GM12878 (cell line): ENCODE measurements around the gene MIAT. TPM values are rescaled to one million over a fixed set of nuclear protein-coding genes. Genes with fewer than 3 reads are reported as not detected.
A peak's percentile ranks its signal among the peaks of the same experiment; 100 is the strongest.

Experiments used
- ATF7 ChIP-seq: fragments of 450-650 bp; IDR thresholded peaks from 2 replicates; pipeline ENCODE4 v1.6.1; 2016; ENCODE audit warnings: low read depth, mild to moderate bottlenecking
- BCL3 ChIP-seq: IDR thresholded peaks from 2 replicates; pipeline ENCODE4 v1.6.1; 2011; ENCODE audit warnings: borderline replicate concordance, low read depth, mild to moderate bottlenecking, moderate library complexity, low read length; ENCODE audit not compliant: insufficient read depth, poor library complexity, severe bottlenecking
- ELK1 ChIP-seq: IDR thresholded peaks from 2 replicates; pipeline ENCODE4 v1.6.1; 2012; ENCODE audit warnings: low read depth, low read length, improper control_type of control experiment
- ETV6 ChIP-seq, 2 experiments: fragments of 450-650 bp in 1 of 2; IDR thresholded peaks in 1 of 2; conservative IDR thresholded peaks in 1 of 2; 2 replicates each; pipeline ENCODE4 v1.6.1; 2014; ENCODE audit warnings: antibody characterized with exemption in 1 of 2, borderline replicate concordance in 1 of 2, low read depth in 1 of 2, mild to moderate bottlenecking in 1 of 2, moderate library complexity in 1 of 2
- NR2C2 ChIP-seq: IDR thresholded peaks from 2 replicates; pipeline ENCODE4 v1.6.1; 2011; ENCODE audit warnings: borderline replicate concordance, low read depth; ENCODE audit not compliant: control insufficient read depth, insufficient read length
- PBX3 ChIP-seq: IDR thresholded peaks from 2 replicates; pipeline ENCODE4 v1.6.1; 2011; ENCODE audit warnings: mild to moderate bottlenecking, low read depth, low read length, moderate library complexity; ENCODE audit not compliant: insufficient replicate concordance
- RCOR1 ChIP-seq: conservative IDR thresholded peaks from 2 replicates; pipeline ENCODE4 v1.6.1; 2012; ENCODE audit warnings: low read depth, low read length, improper control_type of control experiment
- SMAD1 ChIP-seq: fragments of 450-650 bp; IDR thresholded peaks from 2 replicates; pipeline ENCODE4 v1.6.1; 2018; ENCODE audit warnings: mild to moderate bottlenecking, low read depth; ENCODE audit not compliant: partially characterized antibody
- SMAD5 ChIP-seq: IDR thresholded peaks from 2 replicates; pipeline ENCODE4 v1.6.1; 2016; ENCODE audit warnings: antibody characterized with exemption, low read depth
- USF1 ChIP-seq: IDR thresholded peaks from 2 replicates; pipeline ENCODE4 v1.6.1; 2011; ENCODE audit warnings: borderline replicate concordance, low read depth, mild to moderate bottlenecking, moderate library complexity, mixed read lengths, low read length; ENCODE audit not compliant: insufficient read depth; ENCODE audit errors: extremely low read length
- USF2 ChIP-seq: IDR thresholded peaks from 2 replicates; pipeline ENCODE4 v1.6.1; 2011; ENCODE audit warnings: low read depth, low read length, improper control_type of control experiment, borderline replicate concordance
- ZBED1 ChIP-seq: IDR thresholded peaks from 2 replicates; pipeline ENCODE4 v1.6.1; 2016; ENCODE audit warnings: borderline replicate concordance
- ZNF207 ChIP-seq: fragments of 450-650 bp; IDR thresholded peaks from 2 replicates; pipeline ENCODE4 v1.6.1; 2014; ENCODE audit warnings: antibody characterized with exemption, mild to moderate bottlenecking, borderline replicate concordance
- ZNF274 ChIP-seq: IDR thresholded peaks from one replicate; pipeline ENCODE4 v1.8.0; 2011; ENCODE audit not compliant: insufficient read length, insufficient read depth
- ZNF592 ChIP-seq: fragments of 450-650 bp; IDR thresholded peaks from 2 replicates; pipeline ENCODE4 v1.6.1; 2017; ENCODE audit warnings: mild to moderate bottlenecking, moderate library complexity
- polyA plus RNA-seq, 11 experiments: library from polyadenylated mRNA; depleted of rRNA in 4 of 11; unstranded in 6 of 11; stranded (reverse) in 5 of 11; fragments of >200 nt; fragmentation: Nextera tagmentation in 4 of 11; fragmentation: Illumina TruSeq in 1 of 11; extraction: Ambion mirVana in 4 of 11; extraction: Trizol in 1 of 11; gene quantifications; 1 replicate in 1 of 11; 2 replicates in 10 of 11; pipeline versions ENCODE4 v1.2.1 to v1.2.3, GENCODE V29; 2011 to 2016; ENCODE audit warnings: inconsistent platforms in 2 of 11, missing spikeins in 2 of 11, low read depth in 1 of 11
- total RNA-seq, 4 experiments: library from RNA; depleted of rRNA in 3 of 4; stranded (reverse); fragments of >200 nt in 3 of 4; fragmentation: Illumina TruSeq in 1 of 4; extraction: Trizol in 1 of 4; gene quantifications; 2 replicates each; pipeline versions ENCODE4 v1.2.1 to v1.2.3, GENCODE V29; 2013 to 2021

The MIAT gene
- total and polyA plus RNA-seq, 10 of the 15 experiments (the other 5 are each of a cell fraction or from before 2014, with no cell fraction given), result 0.39 to 13.7 (median 4.6) TPM

GRCh38 chr22:26658671-26659478 is 1.5 kb downstream of the MIAT start (continued):
- TF ChIP-seq ZNF592 (no peak), ELK1 (no peak), RCOR1 (no peak), ETV6 (conservative IDR thresholded peaks at IDR 0.05 in 1 of 2, IDR thresholded peaks at IDR 0.05 in 1 of 2; ENCODE audit: borderline replicate concordance in 1 of 2, low read depth in 1 of 2) (no peak), ZNF274 (no peak), USF1 (peak; percentile 78), ATF7 (0 out of 2 replicates have a peak, but pooled peaks have one; percentile 17), ZBED1 (no peak), NR2C2 (no peak), USF2 (peak; percentile 59), SMAD5 (no peak), PBX3 (peak; percentile 77), ZNF207 (0 out of 2 replicates have a peak, but pooled peaks have one; percentile 9), SMAD1 (no peak), BCL3 (no peak)
